HG03378 (cell line): ENCODE results near the gene PIEZO1.

Experiments
- ATAC-seq: cut with Tn5 transposase; IDR thresholded peaks from one replicate; pipeline ENCODE4 v1.9.1; 2021; ENCODE audit warnings: mild to moderate bottlenecking, moderate library complexity; ENCODE audit not compliant: unreplicated experiment

PIEZO1 gene

GRCh38 chr16:88706965-88707826 lies 77.8 kb downstream of the PIEZO1 start:
- ATAC-seq = no peak

GRCh38 chr16:88706229-88706964 lies 78.6 kb downstream of the PIEZO1 start, which contains the start of the genes CTU2 and RNF166:
TSS of gene CTU2 (plus strand) at chr16:88706503. CDS start at chr16:88706531, 28 bp downstream.
TSS of gene RNF166 (minus strand) at chr16:88706408. CDS start at chr16:88706325, 83 bp downstream.
- peak; percentile 37 for ATAC-seq

- ATAC-seq = peak; percentile 16
These were observed 79.2 kb downstream of the PIEZO1 start for GRCh38 chr16:88705801-88706228.

- ATAC-seq = no peak
These were observed 79.8 kb downstream of the PIEZO1 start for GRCh38 chr16:88705076-88705684.

GRCh38 chr16:88703486-88704309 lies 81.3 kb downstream of the PIEZO1 start:
- ATAC-seq = no peak

- no peak for ATAC-seq
These were observed 82.4 kb downstream of the PIEZO1 start for GRCh38 chr16:88702371-88703210.

- no peak for ATAC-seq
These were observed 83.2 kb downstream of the PIEZO1 start for GRCh38 chr16:88701581-88702370.

GRCh38 chr16:88700636-88701482 lies 84.2 kb downstream of the PIEZO1 start:
- ATAC-seq = peak; percentile 42

- ATAC-seq = no peak
These were observed 84.7 kb downstream of the PIEZO1 start for GRCh38 chr16:88700322-88700635.

- no peak for ATAC-seq
These were observed 85.8 kb downstream of the PIEZO1 start for GRCh38 chr16:88699180-88699579.

- no peak for ATAC-seq
These were observed 86.4 kb downstream of the PIEZO1 start for GRCh38 chr16:88698646-88699045.

- ATAC-seq = no peak
These were observed 87.0 kb downstream of the PIEZO1 start for GRCh38 chr16:88697831-88698615.

- no peak for ATAC-seq
These were observed 87.7 kb downstream of the PIEZO1 start for GRCh38 chr16:88697116-88697830.

- no peak for ATAC-seq
These were observed 88.6 kb downstream of the PIEZO1 start for GRCh38 chr16:88696441-88696840.

- no peak for ATAC-seq
These were observed 89.3 kb downstream of the PIEZO1 start for GRCh38 chr16:88695753-88696152.

GRCh38 chr16:88695218-88695617 lies 89.8 kb downstream of the PIEZO1 start:
- no peak for ATAC-seq
